ENCODE data around the gene SLC22A23. TPM values are rescaled to one million over a fixed set of nuclear protein-coding genes. Genes with fewer than 3 reads are reported as not detected.

Gene SLC22A23
- total RNA-seq, 1 experiment from 2014 or later = 6.8 TPM

GRCh38 chr6:3259491-3259958, 197.3 kb downstream of the SLC22A23 start:
- WGBS (ENCODE audit: extremely low coverage, insufficient read length, low lambda C conversion rate) = no CpG with 5 or more reads among the region's 21 CpGs
- H2AFZ ChIP-seq (ENCODE audit: low read length) = no peak overlapping the region
- DNase-seq = peak; percentile 57

More at GRCh38 chr6:3259491-3259958, 197.3 kb downstream of the SLC22A23 start:
- H2BK15ac ChIP-seq (ENCODE audit: low read depth, low read length) = no peak overlapping the region
- H3K27me3 ChIP-seq (ENCODE audit: insufficient read depth, low read length) = no peaks in the 10 kb centered on the region
- H2BK20ac ChIP-seq (ENCODE audit: low read depth, low read length, poor library complexity, severe bottlenecking) = no peak overlapping the region
- no peak overlapping the region for H2BK5ac ChIP-seq (ENCODE audit: insufficient read length, low read length)
- peak overlapping the region; percentile 87 for H3K4me2 ChIP-seq (ENCODE audit: insufficient read depth, insufficient read length, low read length)
- Mint-ChIP-seq H3K9me3 (no peaks in the 10 kb centered on the region), H3K27ac (peak overlapping the region; percentile 17 to 80 (median 74); a peak in 6 of 7 replicates), H3K36me3 (ENCODE audit: insufficient read depth in 1 of 3, low read depth in 3 of 3) (peaks cover 8 to 29% (median 19%) of the 10 kb centered on the region in 3 experiments), H3K4me3 (peak overlapping the region; percentile 96 to 98), H3K4me1 (peaks cover 17 to 19% of the 10 kb centered on the region in 2 experiments), H3K27me3 (ENCODE audit: low read depth) (peaks cover 7% of the 10 kb centered on the region)
- H3K4me1 ChIP-seq (ENCODE audit: insufficient read depth, low read length) = no peaks in the 10 kb centered on the region; the same call in 1 of the 2 replicates
- H3K27ac ChIP-seq (ENCODE audit: insufficient read length, low read depth, low read length) = no peak overlapping the region
- no peak overlapping the region for H2AK5ac ChIP-seq (ENCODE audit: insufficient read length, low read length)
- H2BK12ac ChIP-seq (ENCODE audit: insufficient read length, low read depth, low read length) = no peak overlapping the region
- peaks cover 8% of the 10 kb centered on the region for H3K23me2 ChIP-seq (ENCODE audit: insufficient read length, low read depth, low read length, poor library complexity, severe bottlenecking)
- H3K9ac ChIP-seq (ENCODE audit: extremely low read depth, insufficient read length, low read length) = peak overlapping the region; percentile 55
- no peak overlapping the region for H4K91ac ChIP-seq (ENCODE audit: insufficient read length, low read depth, low read length)
- no peak overlapping the region for H4K5ac ChIP-seq (ENCODE audit: insufficient read length, low read depth, low read length)
- no peak overlapping the region for H2BK120ac ChIP-seq (ENCODE audit: low read depth, low read length, poor library complexity, severe bottlenecking)
- no peak overlapping the region for H3K56ac ChIP-seq (ENCODE audit: insufficient read length, low read depth, low read length)
- no peak overlapping the region for H3K23ac ChIP-seq (ENCODE audit: insufficient read length, low read depth, low read length)
- H4K8ac ChIP-seq (replicated peaks; ENCODE audit: insufficient read length, low read depth, low read length) = no peak overlapping the region
- no peak for TF ChIP-seq CTCF (conservative IDR thresholded peaks at IDR 0.05)
- H3K4ac ChIP-seq (ENCODE audit: low read depth, low read length) = no peak overlapping the region
- no peak overlapping the region for H3K14ac ChIP-seq (ENCODE audit: insufficient read depth, low read length)
- H3K79me1 ChIP-seq (ENCODE audit: insufficient read depth, low read depth, low read length, poor library complexity, severe bottlenecking) = peaks cover 8% of the 10 kb centered on the region
- no peaks in the 10 kb centered on the region for H3K9me3 ChIP-seq (ENCODE audit: control insufficient read depth, low read depth, low read length)
- H4K20me1 ChIP-seq (ENCODE audit: control insufficient read depth, insufficient read depth, insufficient read length) = no peaks in the 10 kb centered on the region
- peak overlapping the region; percentile 20 for H3K18ac ChIP-seq (ENCODE audit: insufficient read length, low read depth, low read length)
- H3T11ph ChIP-seq (ENCODE audit: low read length) = no peak overlapping the region
- H3K79me2 ChIP-seq (ENCODE audit: insufficient read depth, low read length) = peaks cover 27% of the 10 kb centered on the region; the same call in 1 of the 2 replicates
